ENCODE measurements around the gene PIWIL4.

DNA sequence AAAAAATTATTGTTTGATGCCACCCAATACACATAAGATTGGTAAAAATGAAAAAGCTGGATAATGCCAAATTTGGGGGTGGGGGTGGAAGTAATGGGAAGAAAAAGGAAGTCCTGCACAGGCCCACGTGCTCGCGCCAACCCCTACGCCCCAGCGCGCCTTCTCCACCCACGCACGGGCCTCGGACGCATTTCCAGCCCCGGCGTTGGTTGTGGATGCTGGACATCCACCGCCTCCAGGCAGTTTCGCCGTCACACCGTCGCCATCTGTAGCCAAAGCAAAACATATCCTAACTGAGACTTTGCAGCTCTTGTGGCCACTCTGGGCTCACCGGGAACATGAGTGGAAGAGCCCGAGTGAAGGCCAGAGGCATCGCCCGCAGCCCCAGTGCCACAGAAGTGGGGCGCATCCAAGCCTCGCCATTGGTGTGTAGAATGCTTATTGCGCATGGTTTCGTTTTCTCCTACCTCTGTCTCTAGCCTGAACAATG, at the start of gene PIWIL4:
- TF ChIP-seq, protein P1, sequence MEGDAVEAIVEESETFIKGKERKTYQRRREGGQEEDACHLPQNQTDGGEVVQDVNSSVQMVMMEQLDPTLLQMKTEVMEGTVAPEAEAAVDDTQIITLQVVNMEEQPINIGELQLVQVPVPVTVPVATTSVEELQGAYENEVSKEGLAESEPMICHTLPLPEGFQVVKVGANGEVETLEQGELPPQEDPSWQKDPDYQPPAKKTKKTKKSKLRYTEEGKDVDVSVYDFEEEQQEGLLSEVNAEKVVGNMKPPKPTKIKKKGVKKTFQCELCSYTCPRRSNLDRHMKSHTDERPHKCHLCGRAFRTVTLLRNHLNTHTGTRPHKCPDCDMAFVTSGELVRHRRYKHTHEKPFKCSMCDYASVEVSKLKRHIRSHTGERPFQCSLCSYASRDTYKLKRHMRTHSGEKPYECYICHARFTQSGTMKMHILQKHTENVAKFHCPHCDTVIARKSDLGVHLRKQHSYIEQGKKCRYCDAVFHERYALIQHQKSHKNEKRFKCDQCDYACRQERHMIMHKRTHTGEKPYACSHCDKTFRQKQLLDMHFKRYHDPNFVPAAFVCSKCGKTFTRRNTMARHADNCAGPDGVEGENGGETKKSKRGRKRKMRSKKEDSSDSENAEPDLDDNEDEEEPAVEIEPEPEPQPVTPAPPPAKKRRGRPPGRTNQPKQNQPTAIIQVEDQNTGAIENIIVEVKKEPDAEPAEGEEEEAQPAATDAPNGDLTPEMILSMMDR (tag by site-specific recombination; IDR thresholded peaks at IDR 0.05) = no peak
- TF ChIP-seq, protein P2, sequence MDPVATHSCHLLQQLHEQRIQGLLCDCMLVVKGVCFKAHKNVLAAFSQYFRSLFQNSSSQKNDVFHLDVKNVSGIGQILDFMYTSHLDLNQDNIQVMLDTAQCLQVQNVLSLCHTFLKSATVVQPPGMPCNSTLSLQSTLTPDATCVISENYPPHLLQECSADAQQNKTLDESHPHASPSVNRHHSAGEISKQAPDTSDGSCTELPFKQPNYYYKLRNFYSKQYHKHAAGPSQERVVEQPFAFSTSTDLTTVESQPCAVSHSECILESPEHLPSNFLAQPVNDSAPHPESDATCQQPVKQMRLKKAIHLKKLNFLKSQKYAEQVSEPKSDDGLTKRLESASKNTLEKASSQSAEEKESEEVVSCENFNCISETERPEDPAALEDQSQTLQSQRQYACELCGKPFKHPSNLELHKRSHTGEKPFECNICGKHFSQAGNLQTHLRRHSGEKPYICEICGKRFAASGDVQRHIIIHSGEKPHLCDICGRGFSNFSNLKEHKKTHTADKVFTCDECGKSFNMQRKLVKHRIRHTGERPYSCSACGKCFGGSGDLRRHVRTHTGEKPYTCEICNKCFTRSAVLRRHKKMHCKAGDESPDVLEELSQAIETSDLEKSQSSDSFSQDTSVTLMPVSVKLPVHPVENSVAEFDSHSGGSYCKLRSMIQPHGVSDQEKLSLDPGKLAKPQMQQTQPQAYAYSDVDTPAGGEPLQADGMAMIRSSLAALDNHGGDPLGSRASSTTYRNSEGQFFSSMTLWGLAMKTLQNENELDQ (tag by site-specific recombination; IDR thresholded peaks at IDR 0.05; ENCODE audit: low read depth) = no peak
- TF ChIP-seq YY1 (tag by site-specific recombination; IDR thresholded peaks at IDR 0.05) = no peak
- TF ChIP-seq TCF7L2 (IDR thresholded peaks at IDR 0.05; ENCODE audit: borderline replicate concordance, low read depth, low read length) = no peak
- TF ChIP-seq, protein P3, sequence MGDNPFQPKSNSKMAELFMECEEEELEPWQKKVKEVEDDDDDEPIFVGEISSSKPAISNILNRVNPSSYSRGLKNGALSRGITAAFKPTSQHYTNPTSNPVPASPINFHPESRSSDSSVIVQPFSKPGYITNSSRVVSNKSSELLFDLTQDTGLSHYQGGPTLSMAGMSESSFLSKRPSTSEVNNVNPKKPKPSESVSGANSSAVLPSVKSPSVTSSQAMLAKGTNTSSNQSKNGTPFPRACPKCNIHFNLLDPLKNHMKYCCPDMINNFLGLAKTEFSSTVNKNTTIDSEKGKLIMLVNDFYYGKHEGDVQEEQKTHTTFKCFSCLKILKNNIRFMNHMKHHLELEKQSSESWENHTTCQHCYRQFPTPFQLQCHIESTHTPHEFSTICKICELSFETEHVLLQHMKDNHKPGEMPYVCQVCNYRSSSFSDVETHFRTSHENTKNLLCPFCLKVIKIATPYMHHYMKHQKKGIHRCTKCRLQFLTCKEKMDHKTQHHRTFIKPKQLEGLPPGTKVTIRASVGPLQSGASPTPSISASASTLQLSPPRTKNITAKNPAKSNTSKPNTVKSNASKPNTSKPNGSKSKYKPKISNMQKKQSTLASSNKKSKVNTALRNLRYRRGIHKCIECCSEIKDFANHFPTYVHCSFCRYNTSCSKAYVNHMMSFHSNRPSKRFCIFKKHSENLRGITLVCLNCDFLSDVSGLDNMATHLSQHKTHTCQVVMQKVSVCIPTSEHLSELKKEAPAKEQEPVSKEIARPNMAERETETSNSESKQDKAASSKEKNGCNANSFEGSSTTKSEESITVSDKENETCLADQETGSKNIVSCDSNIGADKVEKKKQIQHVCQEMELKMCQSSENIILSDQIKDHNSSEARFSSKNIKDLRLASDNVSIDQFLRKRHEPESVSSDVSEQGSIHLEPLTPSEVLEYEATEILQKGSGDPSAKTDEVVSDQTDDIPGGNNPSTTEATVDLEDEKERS (tag by site-specific recombination; IDR thresholded peaks at IDR 0.05) = no peak
- no peak for TF ChIP-seq SP2 (tag by site-specific recombination; IDR thresholded peaks at IDR 0.05)
- TF ChIP-seq ZNF138 (tag by site-specific recombination; IDR thresholded peaks at IDR 0.05; ENCODE audit: borderline replicate concordance) = no peak
- TF ChIP-seq, protein P4, sequence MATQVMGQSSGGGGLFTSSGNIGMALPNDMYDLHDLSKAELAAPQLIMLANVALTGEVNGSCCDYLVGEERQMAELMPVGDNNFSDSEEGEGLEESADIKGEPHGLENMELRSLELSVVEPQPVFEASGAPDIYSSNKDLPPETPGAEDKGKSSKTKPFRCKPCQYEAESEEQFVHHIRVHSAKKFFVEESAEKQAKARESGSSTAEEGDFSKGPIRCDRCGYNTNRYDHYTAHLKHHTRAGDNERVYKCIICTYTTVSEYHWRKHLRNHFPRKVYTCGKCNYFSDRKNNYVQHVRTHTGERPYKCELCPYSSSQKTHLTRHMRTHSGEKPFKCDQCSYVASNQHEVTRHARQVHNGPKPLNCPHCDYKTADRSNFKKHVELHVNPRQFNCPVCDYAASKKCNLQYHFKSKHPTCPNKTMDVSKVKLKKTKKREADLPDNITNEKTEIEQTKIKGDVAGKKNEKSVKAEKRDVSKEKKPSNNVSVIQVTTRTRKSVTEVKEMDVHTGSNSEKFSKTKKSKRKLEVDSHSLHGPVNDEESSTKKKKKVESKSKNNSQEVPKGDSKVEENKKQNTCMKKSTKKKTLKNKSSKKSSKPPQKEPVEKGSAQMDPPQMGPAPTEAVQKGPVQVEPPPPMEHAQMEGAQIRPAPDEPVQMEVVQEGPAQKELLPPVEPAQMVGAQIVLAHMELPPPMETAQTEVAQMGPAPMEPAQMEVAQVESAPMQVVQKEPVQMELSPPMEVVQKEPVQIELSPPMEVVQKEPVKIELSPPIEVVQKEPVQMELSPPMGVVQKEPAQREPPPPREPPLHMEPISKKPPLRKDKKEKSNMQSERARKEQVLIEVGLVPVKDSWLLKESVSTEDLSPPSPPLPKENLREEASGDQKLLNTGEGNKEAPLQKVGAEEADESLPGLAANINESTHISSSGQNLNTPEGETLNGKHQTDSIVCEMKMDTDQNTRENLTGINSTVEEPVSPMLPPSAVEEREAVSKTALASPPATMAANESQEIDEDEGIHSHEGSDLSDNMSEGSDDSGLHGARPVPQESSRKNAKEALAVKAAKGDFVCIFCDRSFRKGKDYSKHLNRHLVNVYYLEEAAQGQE (tag by site-specific recombination; IDR thresholded peaks at IDR 0.05) = no peak
- TF ChIP-seq ZNF274 (IDR thresholded peaks at IDR 0.05; ENCODE audit: low read length) = no peak
- TF ChIP-seq ZNF274 (tag by site-specific recombination; IDR thresholded peaks at IDR 0.05; ENCODE audit: borderline replicate concordance) = no peak
- TF ChIP-seq ZNF341 (tag by site-specific recombination; IDR thresholded peaks at IDR 0.05; ENCODE audit: low read depth) = no peak
